Heart left ventricle (tissue), 13 donors: ENCODE results near the gene DRD2.
A peak's percentile ranks its signal among the peaks of the same experiment; 100 is the strongest.

Experiments
- POLR2A ChIP-seq, 2 donors: fragments of 450-650 bp; IDR thresholded peaks; one replicate each; pipeline ENCODE4 v1.6.1; 2017; ENCODE audit warnings: antibody characterized with exemption in 2 of 2, mild to moderate bottlenecking in 2 of 2, moderate library complexity in 2 of 2
- TF ChIP-seq, protein P1 (sequence below), 12 donors: fragments of 200-600 bp; sonication (generic) in 4 of 12; IDR thresholded peaks; one replicate each; pipeline versions ENCODE4 v1.5.0 to v1.8.0; 2018 to 2022; ENCODE audit warnings: antibody characterized with exemption in 12 of 12, mild to moderate bottlenecking in 5 of 12
- donor health status: ischemic (EF 13 %, LVEDD 7.1; RV severe dilation, severe dysfunction).
- donor health status: DM: no; HTN: yes; CAD: no.
- donor health status: DM: no; HTN: no; CAD: no.
- donor health status: ischemic (EF 25% LVEDD 6.9; RV normal size, moderate dysfunction).
- donor health status: ischemic (EF 25% LVEDD 5.7; RV mildly dilated, moderate dysfunction).
- donor health status: ischemic (EF 35%, LVEDD 5.7; RV mildly dilated, moderate dysfunction).
- donor health status: nonischemic (EF 11% LVEDD 7.7; RV severe dilation, severe dysfunction).
- donor health status: DM: yes; HTN: yes; CAD: no.
- donor health status: PGD.
- donor health status: ischemic (EF 29% LVEDD 5.4; RV normal size, mild dysfunction).
- donor health status: nonischemic (EF 23%, LVEDD 6.1; RV moderate dilation, normal function).

DNA sequence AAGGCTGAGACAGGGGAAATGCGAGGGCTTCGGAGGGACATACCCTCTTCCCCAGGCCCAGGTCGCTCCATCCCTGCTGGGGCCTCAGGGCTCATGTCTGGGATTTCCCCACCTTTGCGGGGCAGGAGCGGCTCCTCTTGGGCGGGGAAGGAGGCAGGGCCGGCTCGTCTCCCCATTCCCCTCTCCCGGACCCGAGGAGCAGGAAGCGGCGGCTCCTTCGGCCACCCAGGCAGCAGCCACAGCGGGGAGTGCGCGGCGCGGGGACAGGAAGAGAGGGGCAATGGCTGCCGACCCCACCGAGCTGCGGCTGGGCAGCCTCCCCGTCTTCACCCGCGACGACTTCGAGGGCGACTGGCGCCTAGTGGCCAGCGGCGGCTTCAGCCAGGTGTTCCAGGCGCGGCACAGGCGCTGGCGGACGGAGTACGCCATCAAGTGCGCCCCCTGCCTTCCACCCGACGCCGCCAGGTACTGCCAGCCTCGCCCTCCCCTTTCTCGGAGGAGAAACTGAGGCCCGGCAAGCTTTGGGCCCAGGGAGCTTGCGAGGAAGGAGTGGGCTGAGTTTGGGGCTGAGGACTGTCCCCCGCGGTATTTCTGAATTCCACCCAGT lies 87.5 kb downstream of the DRD2 start, which contains the start of gene ANKK1:
- TF ChIP-seq, protein P1, sequence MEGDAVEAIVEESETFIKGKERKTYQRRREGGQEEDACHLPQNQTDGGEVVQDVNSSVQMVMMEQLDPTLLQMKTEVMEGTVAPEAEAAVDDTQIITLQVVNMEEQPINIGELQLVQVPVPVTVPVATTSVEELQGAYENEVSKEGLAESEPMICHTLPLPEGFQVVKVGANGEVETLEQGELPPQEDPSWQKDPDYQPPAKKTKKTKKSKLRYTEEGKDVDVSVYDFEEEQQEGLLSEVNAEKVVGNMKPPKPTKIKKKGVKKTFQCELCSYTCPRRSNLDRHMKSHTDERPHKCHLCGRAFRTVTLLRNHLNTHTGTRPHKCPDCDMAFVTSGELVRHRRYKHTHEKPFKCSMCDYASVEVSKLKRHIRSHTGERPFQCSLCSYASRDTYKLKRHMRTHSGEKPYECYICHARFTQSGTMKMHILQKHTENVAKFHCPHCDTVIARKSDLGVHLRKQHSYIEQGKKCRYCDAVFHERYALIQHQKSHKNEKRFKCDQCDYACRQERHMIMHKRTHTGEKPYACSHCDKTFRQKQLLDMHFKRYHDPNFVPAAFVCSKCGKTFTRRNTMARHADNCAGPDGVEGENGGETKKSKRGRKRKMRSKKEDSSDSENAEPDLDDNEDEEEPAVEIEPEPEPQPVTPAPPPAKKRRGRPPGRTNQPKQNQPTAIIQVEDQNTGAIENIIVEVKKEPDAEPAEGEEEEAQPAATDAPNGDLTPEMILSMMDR (IDR thresholded peaks at IDR 0.05) = peak in 3 of 12 donors; percentile 20 to 21 (median 20)
- no peak for TF ChIP-seq POLR2A (IDR thresholded peaks at IDR 0.05)
